ENCODE data around the gene LARP1B.
"Not testable (repeated sequence)": the region's sequence is repeated elsewhere in the genome, so short reads cannot be mapped to it uniquely, and the experiment has no call there.

The LARP1B gene

DNA sequence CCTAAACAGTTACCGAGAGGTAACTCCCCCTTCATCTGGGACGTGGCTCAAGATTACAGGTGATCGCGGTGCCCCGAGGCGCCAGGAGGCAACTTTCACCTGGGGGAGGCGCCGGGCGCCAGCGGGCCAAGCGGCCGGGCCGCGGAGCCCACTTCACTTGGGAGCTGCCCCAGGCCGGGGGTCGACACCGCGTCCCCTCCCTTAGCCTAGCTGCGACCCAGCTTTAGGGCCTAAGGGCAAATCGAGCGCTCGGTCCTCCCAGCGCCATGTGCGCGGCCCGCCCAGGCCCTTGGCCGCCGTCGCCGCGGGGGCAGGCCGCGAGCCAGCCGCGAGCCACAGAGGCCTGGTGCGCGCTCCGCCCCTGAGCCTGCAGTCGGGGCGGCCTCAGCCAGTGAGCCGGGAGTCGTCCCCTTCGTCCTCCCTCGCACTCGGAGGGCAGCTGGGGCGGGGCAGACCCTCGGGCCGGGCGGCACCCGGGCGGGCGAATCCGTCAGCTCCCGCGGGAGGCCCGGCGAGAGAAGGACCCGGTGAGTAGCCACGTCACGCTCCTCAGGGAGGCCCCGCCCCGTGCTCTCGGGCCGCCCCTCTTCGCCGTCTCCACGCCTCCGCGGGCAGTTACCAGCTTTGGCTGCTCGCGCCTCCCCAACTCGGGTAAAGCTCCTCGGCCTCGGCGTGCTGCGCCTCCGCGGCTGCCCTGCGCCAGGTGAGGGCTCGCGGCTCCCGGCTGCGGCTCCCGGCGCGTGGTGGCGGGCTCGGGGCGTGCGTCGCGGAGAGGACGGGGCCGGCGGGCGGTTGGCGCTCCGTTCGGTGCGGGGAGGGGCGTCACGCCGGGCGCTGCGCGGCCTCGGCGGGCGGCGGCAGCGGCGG lies at the start of gene LARP1B:
Gene LARP1B (plus strand): TSS at position 614 of the 867 bp plus-strand sequence. CDS start 13,640 bp downstream, outside the sequence.
- Mint-ChIP-seq H3K4me3 (peak within 1 kb of the TSS; percentile 91), H3K36me3 (ENCODE audit: low read depth) (no peaks in the 10 kb centered on the region), H3K4me1 (peaks cover 12% of the 10 kb centered on the region), H3K27ac (peak within 1 kb of the TSS; percentile 90), H3K27me3 (ENCODE audit: low read depth, poor library complexity) (peaks cover 9% of the 10 kb centered on the region), H3K9me3 (no peaks in the 10 kb centered on the region)
- TF ChIP-seq, protein P1, sequence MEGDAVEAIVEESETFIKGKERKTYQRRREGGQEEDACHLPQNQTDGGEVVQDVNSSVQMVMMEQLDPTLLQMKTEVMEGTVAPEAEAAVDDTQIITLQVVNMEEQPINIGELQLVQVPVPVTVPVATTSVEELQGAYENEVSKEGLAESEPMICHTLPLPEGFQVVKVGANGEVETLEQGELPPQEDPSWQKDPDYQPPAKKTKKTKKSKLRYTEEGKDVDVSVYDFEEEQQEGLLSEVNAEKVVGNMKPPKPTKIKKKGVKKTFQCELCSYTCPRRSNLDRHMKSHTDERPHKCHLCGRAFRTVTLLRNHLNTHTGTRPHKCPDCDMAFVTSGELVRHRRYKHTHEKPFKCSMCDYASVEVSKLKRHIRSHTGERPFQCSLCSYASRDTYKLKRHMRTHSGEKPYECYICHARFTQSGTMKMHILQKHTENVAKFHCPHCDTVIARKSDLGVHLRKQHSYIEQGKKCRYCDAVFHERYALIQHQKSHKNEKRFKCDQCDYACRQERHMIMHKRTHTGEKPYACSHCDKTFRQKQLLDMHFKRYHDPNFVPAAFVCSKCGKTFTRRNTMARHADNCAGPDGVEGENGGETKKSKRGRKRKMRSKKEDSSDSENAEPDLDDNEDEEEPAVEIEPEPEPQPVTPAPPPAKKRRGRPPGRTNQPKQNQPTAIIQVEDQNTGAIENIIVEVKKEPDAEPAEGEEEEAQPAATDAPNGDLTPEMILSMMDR (IDR thresholded peaks at IDR 0.05): no peak
- DNase-seq: peak; percentile 96

DNA sequence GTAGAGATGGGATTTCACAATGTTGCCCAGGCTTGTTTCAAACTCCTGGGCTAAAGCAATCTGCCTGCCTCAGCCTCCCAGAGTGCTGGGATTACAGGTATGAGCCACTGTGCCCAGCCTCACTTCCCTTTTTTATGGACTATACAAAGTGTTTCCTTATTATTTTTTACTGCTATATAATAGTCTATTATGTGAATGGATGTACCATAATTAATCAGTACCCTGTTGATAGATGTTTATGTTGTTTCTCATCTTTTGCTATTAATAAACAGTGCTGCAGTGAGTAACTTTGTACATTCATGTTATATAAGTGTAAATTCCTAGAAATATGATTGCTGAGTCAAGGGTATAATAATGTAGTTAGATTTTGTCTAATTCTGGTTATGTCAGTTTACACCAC lies 35.8 kb upstream of the LARP1B start:
- no peak overlapping the region for H3K4me3 Mint-ChIP-seq

DNA sequence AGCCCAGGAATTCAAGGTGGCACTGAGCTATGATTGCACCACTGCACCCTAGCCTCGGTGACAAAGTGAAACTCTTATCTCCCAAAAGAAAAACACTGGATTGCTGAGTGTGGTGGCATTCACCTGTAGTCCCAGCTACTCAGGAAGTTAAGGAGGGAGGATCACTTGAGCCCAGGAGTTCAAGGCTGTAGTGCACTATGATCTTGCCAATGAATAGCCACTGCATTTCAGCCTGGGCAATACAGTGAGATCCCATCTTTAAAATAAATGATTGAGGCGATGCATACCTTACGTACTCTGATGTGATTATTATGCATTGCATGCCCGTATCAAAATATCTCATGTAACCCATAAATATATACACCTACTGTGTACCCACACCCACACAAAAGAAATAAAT lies 31.2 kb upstream of the LARP1B start:
- Mint-ChIP-seq H3K27me3 (ENCODE audit: low read depth, poor library complexity) (no peaks in the 10 kb centered on the region), H3K4me3 (no peak overlapping the region), H3K36me3 (ENCODE audit: low read depth) (peaks cover 47% of the 10 kb centered on the region), H3K4me1 (no peaks in the 10 kb centered on the region), H3K27ac (no peak overlapping the region), H3K9me3 (no peaks in the 10 kb centered on the region)
- TF ChIP-seq, protein P1 (IDR thresholded peaks at IDR 0.05): no peak
- DNase-seq: no peak

More for the DNA sequence above, 35.8 kb upstream of the LARP1B start:
- Mint-ChIP-seq H3K27me3 (ENCODE audit: low read depth, poor library complexity) (no peaks in the 10 kb centered on the region), H3K9me3 (peaks cover 8% of the 10 kb centered on the region), H3K36me3 (ENCODE audit: low read depth) (peaks cover 59% of the 10 kb centered on the region), H3K4me1 (no peaks in the 10 kb centered on the region), H3K27ac (no peak overlapping the region)
- DNase-seq: no peak
- TF ChIP-seq, protein P1 (IDR thresholded peaks at IDR 0.05): no peak

DNA sequence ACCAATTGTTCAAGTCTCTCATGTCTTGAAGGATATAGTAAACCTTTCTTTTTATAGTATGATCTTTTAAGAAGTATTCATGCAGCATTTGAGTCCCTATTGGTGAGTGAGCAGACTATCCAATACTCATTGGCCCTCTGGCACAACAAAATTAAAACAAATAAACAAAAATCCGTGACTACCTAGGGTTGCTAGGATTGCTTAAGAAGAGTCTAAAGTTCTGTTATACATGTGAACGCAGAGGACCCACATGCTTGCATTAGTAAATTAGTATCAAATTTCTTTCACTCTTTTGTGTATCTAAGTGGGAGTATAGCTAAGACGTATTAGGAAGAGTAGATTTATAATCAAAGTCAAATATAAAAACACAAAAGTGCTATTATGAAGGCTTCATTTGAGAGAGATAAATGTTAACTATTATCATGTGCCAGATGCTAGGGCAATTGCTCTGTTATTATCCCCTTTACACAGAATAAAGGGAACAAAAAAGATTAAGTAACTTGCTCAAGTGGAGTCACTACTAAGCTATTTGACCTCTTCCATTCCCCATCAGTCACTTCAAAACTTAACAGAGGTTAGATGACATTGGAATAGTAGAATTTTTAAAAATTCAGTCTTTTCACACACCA lies 29.2 kb upstream of the LARP1B start:
- H3K4me3 Mint-ChIP-seq: no peak overlapping the region
- no peak for DNase-seq
- no peaks in the 10 kb centered on the region for H3K9me3 Mint-ChIP-seq
- no peaks in the 10 kb centered on the region for H3K4me1 Mint-ChIP-seq
- peaks cover 36% of the 10 kb centered on the region for H3K36me3 Mint-ChIP-seq (ENCODE audit: low read depth)
- TF ChIP-seq, protein P1 (IDR thresholded peaks at IDR 0.05): no peak
- peak overlapping the region; percentile 46 for H3K27ac Mint-ChIP-seq
- no peaks in the 10 kb centered on the region for H3K27me3 Mint-ChIP-seq (ENCODE audit: low read depth, poor library complexity)

DNA sequence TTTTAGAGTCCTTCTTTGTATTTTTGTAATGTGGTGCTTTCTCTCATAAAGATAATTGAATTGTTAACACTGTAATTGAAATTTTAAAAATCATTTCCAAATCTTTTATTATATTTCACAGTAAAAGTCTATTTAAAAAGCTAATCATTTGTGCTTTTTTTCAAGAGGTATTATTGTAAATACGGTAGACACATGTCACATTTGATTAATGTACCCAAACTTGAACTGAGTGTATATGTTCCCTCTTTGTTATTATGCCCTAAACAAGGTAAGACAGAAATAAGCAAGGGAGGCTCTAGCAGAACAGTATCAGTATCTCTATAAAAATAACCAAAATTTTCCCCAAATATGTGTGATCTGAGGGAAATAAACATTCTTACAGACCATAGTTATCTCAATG lies 21.5 kb upstream of the LARP1B start:
- TF ChIP-seq, protein P1 (IDR thresholded peaks at IDR 0.05): no peak
- H3K27me3 Mint-ChIP-seq (ENCODE audit: low read depth, poor library complexity): no peaks in the 10 kb centered on the region
- no peaks in the 10 kb centered on the region for H3K4me1 Mint-ChIP-seq
- no peak overlapping the region for H3K27ac Mint-ChIP-seq
- no peak for DNase-seq
- H3K36me3 Mint-ChIP-seq (ENCODE audit: low read depth): no peaks in the 10 kb centered on the region
- H3K9me3 Mint-ChIP-seq: no peaks in the 10 kb centered on the region
- no peak overlapping the region for H3K4me3 Mint-ChIP-seq

DNA sequence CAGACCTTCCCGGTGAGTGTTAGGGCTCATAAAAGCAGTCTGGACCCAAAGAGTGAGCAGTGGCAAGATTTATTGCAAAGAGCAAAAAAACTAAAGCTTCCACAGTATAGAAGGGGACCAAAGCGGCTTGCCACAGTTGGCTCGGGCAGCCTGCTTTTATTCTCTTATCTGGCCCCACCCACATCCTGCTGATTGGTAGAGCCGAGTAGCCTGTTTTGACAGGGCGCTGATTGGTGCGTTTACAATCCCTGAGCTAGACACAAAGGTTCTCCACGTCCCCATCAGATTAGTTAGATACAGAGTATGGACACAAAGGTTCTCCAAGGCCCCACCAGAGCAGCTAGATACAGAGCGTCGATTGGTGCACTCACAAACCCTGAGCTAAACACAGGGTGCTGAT lies 14.1 kb upstream of the LARP1B start:
- not testable (repeated sequence) for H3K4me3 Mint-ChIP-seq; H3K36me3 Mint-ChIP-seq (ENCODE audit: low read depth); H3K9me3 Mint-ChIP-seq; H3K4me1 Mint-ChIP-seq; H3K27me3 Mint-ChIP-seq (ENCODE audit: low read depth, poor library complexity); H3K27ac Mint-ChIP-seq; DNase-seq

DNA sequence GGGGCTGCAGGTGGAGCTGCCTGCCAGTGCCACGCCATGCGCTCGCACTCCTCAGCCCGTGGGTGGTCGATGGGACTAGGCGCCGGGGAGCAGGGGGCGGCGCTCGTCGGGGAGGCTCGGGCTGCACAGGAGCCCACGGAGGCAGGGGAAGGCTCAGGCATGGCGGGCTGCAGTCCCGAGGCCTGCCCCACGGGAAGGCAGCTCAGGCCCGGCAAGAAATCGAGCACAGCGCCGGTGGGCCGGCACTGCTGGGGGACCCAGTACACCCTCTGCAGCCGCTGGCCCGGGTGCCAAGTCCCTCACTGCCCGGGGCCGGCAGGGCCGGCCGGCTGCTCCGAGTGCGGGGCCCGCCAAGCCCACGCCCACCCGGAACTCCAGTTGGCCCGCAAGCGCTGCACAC lies 13.6 kb upstream of the LARP1B start:
- not testable (repeated sequence) for H3K4me3 Mint-ChIP-seq; H3K4me1 Mint-ChIP-seq; H3K36me3 Mint-ChIP-seq (ENCODE audit: low read depth); H3K27ac Mint-ChIP-seq; H3K27me3 Mint-ChIP-seq (ENCODE audit: low read depth, poor library complexity); H3K9me3 Mint-ChIP-seq; DNase-seq

DNA sequence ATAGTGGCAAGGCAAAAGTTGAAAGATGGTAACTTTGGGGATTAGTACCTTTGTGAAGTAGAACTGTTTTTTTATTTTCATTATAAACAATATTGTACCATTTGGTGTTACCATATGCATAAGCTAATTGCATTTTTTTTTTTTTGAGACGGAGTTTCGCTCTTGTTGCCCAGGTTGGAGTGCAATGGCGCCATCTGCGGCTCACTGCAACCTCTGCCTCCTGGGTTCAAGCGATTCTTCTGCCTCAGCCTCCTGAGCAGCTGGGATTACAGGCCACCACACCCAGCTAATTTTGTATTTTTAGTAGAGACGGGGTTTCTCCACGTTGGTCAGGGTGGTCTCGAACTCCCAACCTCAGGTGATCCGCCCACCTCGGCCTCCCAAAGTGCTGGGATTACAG lies 9.9 kb upstream of the LARP1B start:
- peaks cover 10% of the 10 kb centered on the region for H3K9me3 Mint-ChIP-seq
- not testable (repeated sequence) for DNase-seq; H3K36me3 Mint-ChIP-seq (ENCODE audit: low read depth); H3K27me3 Mint-ChIP-seq (ENCODE audit: low read depth, poor library complexity); H3K4me1 Mint-ChIP-seq; H3K4me3 Mint-ChIP-seq; H3K27ac Mint-ChIP-seq

DNA sequence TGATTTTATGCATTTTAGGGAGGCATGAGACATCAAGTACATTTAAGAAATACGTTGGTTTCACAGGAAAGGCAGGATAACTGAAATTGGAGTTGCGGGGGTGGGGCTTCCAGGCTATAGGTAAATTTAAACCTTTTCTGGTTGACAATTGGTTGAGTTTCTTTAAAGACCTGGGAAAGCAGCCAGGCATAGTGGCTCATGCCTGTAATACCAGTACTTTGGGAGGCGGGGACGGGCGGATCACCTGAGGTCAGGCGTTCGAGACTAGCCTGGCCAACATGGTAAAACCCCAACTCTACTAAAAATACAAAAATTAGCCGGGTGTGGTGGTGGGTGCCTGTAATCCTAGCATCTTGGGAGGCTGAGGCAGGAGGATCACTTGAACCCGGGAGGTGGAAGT lies 6.2 kb upstream of the LARP1B start:
- not testable (repeated sequence) for H3K27me3 Mint-ChIP-seq (ENCODE audit: low read depth, poor library complexity); H3K4me3 Mint-ChIP-seq; DNase-seq; H3K36me3 Mint-ChIP-seq (ENCODE audit: low read depth); H3K27ac Mint-ChIP-seq; H3K4me1 Mint-ChIP-seq; H3K9me3 Mint-ChIP-seq

Measured in nephron progenitor cell (in vitro differentiated cells).